ENCODE data around the gene PGAP3.

PGAP3 gene

DNA sequence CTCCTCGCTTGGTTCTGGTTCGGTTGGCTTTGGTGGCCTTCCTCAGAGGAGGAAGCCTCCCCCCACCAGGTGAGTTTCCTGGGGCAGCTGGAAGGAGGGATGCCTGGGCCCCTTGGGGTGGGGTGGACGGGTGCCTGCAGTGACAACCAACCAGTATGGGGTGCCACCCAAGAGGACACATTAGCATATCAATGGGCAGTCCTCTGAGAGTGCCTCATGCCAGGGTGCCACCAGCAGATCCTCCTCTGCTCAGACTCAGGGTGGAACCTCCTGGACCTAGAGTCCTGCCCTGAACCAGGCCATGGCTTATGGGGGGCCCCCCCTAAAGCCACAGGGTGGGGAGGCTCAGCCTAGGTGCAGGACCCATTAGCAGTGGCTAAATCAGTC, 58.4 kb downstream of the PGAP3 start:
- no peak overlapping the region for H3K9ac ChIP-seq (ENCODE audit: low read length)
- no peaks in the 10 kb centered on the region for H3K36me3 ChIP-seq (ENCODE audit: control insufficient read depth, insufficient read depth, low read length)
- no peaks in the 10 kb centered on the region for H3K9me3 ChIP-seq (ENCODE audit: control insufficient read depth, insufficient read depth, low read depth, low read length)
- peaks cover 49% of the 10 kb centered on the region for H3K27me3 ChIP-seq (ENCODE audit: control insufficient read depth, insufficient read depth, low read length)
- no peak overlapping the region for H3K27ac ChIP-seq (ENCODE audit: low read depth, low read length)
- H3K4me3 ChIP-seq (ENCODE audit: low read depth, low read length) = no peak overlapping the region
- peaks cover 56% of the 10 kb centered on the region for H3K4me1 ChIP-seq (ENCODE audit: control insufficient read depth, insufficient read depth, low read length)

DNA sequence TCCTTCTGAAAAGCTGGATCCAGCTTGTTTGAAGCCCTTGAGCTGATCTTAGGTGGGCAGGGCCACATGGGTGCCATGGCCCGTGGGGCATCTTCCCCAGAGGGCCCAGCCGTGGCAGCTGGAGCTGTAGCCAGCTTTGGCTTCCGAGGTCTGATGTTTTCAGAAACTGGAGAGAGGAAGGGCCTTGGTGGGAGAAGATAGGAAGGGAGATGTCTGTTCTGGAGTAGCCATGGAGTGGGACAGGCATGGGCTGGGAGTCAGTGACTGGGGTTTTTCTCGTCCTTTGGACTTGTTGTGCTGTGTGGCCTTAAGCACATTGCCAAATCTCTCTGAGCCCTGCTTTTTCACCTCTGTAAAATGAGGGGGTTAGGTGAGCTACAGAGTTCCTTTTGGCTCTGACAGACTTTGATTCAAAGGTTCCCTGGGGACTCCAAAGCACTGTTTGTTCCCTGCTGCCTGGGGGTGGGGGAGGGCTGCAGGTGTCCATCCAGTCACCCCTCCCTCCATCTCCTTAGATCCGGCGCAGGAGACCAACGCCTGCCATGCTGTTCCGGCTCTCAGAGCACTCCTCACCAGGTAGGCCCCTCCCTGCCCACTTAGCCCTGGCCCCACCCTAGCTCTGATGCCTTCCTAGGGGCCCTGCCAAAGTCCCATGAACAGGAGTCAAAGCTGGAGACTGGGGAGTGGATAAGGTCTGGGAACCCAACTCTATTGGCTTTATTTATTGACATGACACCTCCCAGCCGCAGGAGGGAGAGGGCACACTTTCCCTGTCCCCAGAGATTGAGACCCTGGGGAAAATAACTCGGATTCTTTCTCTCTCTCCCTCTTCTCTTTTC, 59.0 kb downstream of the PGAP3 start:
- Histone ChIP-seq H3K4me1 (ENCODE audit: control insufficient read depth, insufficient read depth, low read length) (peaks cover 54% of the 10 kb centered on the region), H3K36me3 (ENCODE audit: control insufficient read depth, insufficient read depth, low read length) (no peaks in the 10 kb centered on the region), H3K9ac (ENCODE audit: low read length) (no peak overlapping the region), H3K9me3 (ENCODE audit: control insufficient read depth, insufficient read depth, low read depth, low read length) (no peaks in the 10 kb centered on the region), H3K27me3 (ENCODE audit: control insufficient read depth, insufficient read depth, low read length) (peaks cover 54% of the 10 kb centered on the region), H3K4me3 (ENCODE audit: low read depth, low read length) (no peak overlapping the region), H3K27ac (ENCODE audit: low read depth, low read length) (no peak overlapping the region)

DNA sequence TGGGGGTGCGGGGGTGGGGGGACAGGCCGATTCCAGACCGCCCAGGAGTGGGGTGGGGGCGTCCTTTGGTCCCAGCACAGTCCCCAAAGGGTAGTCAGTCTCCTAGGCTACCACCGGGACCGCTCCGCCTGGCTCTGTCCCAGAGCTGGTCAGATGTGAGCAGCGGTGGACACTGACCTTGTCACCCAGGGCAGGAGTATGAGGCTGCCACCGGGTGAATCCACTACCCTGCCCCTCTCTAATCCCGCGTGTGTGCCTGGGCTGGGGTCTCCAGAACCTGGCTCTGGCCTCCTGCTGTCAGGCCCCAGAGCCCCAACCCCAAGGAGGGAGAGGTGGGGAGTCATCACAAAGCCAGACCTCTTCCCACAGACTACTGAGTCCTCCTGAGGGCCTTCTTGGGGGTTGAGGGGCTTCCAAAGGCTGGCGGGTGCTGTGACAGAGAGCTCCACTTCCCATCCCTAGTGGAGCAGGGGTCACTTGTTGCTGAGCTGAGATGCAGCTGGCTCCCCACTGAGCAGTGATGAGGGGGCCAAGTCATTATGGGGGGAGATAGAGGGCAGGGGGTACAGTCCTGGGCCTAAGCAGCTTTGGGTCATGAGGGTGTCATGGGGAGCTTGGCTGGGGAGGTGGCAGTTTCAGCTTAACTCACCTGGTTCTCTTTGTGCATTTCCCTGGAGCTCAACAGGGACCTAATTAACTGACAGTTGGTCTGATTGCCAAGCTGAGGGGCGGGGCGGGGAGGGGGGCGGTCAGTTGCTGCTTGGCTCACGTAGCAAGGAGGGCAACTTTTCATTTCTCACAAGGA, 59.9 kb downstream of the PGAP3 start:
- no peaks in the 10 kb centered on the region for H3K9me3 ChIP-seq (ENCODE audit: control insufficient read depth, insufficient read depth, low read depth, low read length)
- no peak overlapping the region for H3K27ac ChIP-seq (ENCODE audit: low read depth, low read length)
- H3K9ac ChIP-seq (ENCODE audit: low read length) = no peak overlapping the region
- H3K27me3 ChIP-seq (ENCODE audit: control insufficient read depth, insufficient read depth, low read length) = peaks cover 60% of the 10 kb centered on the region
- H3K4me3 ChIP-seq (ENCODE audit: low read depth, low read length) = peak overlapping the region; percentile 75
- H3K4me1 ChIP-seq (ENCODE audit: control insufficient read depth, insufficient read depth, low read length) = peaks cover 58% of the 10 kb centered on the region
- no peaks in the 10 kb centered on the region for H3K36me3 ChIP-seq (ENCODE audit: control insufficient read depth, insufficient read depth, low read length)

DNA sequence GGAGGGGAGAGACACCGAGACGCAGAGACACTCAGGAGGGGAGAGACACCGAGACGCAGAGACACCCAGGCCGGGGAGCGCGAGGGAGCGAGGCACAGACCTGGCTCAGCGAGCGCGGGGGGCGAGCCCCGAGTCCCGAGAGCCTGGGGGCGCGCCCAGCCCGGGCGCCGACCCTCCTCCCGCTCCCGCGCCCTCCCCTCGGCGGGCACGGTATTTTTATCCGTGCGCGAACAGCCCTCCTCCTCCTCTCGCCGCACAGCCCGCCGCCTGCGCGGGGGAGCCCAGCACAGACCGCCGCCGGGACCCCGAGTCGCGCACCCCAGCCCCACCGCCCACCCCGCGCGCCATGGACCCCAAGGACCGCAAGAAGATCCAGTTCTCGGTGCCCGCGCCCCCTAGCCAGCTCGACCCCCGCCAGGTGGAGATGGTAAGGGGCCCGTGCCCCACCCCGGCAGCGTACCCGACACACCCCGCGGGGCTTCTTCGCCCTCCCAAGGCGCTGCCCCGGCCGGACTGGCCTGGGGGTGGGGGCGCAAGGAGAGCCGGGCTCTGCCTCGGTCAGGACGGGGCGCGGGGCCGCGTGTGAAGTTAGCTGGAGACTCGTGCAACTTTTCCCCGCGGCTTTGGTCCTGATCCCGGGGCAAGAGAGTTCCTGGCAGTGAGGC, 60.7 kb downstream of the PGAP3 start:
- no peaks in the 10 kb centered on the region for H3K36me3 ChIP-seq (ENCODE audit: control insufficient read depth, insufficient read depth, low read length)
- H3K27me3 ChIP-seq (ENCODE audit: control insufficient read depth, insufficient read depth, low read length) = peaks cover 61% of the 10 kb centered on the region
- no peaks in the 10 kb centered on the region for H3K9me3 ChIP-seq (ENCODE audit: control insufficient read depth, insufficient read depth, low read depth, low read length)
- H3K9ac ChIP-seq (ENCODE audit: low read length) = no peak overlapping the region
- H3K27ac ChIP-seq (ENCODE audit: low read depth, low read length) = no peak overlapping the region
- H3K4me3 ChIP-seq (ENCODE audit: low read depth, low read length) = peak overlapping the region; percentile 75
- H3K4me1 ChIP-seq (ENCODE audit: control insufficient read depth, insufficient read depth, low read length) = peaks cover 53% of the 10 kb centered on the region

DNA sequence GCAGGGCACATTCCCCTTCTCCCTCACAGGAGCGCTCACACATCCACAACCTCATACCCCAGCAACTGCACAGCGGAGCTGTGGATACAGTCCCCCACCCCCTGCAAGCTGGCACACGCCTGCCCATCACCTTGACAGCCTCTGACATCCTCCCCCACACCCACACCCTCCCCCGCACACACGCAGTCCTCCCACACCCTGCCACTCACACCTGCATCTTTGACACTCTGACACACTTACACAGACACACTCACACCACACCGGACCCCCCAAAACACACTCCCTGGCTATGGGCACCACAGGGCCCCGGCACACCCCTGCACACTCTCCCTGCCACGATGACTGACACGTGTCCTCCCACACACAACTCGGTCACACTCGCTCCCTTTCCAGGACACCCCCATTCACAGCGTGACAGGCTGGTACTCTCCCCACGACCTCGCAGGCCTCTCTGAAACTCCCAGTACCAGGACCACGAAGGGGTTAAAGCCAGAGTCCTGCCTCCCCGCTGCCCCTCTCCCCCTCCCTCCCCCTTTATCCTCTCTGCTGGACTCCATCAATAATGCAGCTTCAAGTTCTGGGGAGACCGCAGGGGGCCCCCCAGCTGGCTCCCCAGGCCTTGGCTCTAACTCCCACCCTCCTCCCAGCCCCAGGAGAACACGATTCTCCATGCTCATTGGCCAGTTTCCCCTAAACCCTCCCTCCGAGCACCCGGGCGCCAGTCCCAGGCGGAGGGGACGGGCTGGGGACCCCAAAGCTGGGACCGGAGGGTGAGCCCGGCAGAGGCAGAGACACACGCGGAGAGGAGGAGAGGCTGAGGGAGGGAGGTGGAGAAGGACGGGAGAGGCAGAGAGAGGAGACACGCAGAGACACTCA, 61.4 kb downstream of the PGAP3 start, which contains the start of gene PPP1R1B:
Gene PPP1R1B, plus strand, starts transcription at position 782 of the 876 bp plus-strand sequence. CDS start 441 bp downstream, outside the sequence.
- H3K9ac ChIP-seq (ENCODE audit: low read length) = no peak within 1 kb of the TSS

DNA sequence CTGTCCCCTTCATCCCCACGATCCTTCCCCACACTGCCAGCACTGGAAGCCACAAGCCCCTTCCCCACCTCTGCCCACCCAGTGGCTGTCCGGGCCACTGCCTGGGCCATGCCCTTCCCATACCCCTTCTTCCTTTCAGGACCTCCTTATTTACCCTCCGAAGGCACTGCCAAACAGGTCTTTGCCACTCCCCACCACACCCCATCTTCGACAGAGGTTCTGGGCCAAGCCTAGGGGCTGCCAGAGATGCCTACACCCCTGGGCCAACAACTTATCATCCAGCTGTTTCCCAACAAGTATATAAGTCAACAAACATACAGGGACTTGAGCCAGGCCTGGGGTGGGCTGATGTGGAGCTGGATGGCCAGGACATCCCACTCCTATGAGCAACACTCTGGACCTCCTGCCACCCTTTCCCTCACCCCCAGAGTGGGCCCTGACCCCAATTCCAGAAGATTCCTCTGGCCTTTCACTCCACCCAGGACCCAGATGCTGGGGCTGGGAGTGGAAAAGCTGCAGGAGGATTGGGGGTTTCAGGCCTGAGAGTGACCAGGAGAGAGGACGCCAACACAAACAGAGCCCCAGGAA, 62.6 kb downstream of the PGAP3 start:
- peaks cover 76% of the 10 kb centered on the region for H3K27me3 ChIP-seq (ENCODE audit: control insufficient read depth, insufficient read depth, low read length)
- no peak overlapping the region for H3K27ac ChIP-seq (ENCODE audit: low read depth, low read length)

More for the DNA sequence above, 61.4 kb downstream of the PGAP3 start, which contains the start of gene PPP1R1B:
- H3K36me3 ChIP-seq (ENCODE audit: control insufficient read depth, insufficient read depth, low read length) = no peaks in the 10 kb centered on the region
- peak within 1 kb of the TSS; percentile 75 for H3K4me3 ChIP-seq (ENCODE audit: low read depth, low read length)
- no peak within 1 kb of the TSS for H3K27ac ChIP-seq (ENCODE audit: low read depth, low read length)
- H3K27me3 ChIP-seq (ENCODE audit: control insufficient read depth, insufficient read depth, low read length) = peaks cover 65% of the 10 kb centered on the region
- H3K9me3 ChIP-seq (ENCODE audit: control insufficient read depth, insufficient read depth, low read depth, low read length) = no peaks in the 10 kb centered on the region
- peaks cover 45% of the 10 kb centered on the region for H3K4me1 ChIP-seq (ENCODE audit: control insufficient read depth, insufficient read depth, low read length)

DNA sequence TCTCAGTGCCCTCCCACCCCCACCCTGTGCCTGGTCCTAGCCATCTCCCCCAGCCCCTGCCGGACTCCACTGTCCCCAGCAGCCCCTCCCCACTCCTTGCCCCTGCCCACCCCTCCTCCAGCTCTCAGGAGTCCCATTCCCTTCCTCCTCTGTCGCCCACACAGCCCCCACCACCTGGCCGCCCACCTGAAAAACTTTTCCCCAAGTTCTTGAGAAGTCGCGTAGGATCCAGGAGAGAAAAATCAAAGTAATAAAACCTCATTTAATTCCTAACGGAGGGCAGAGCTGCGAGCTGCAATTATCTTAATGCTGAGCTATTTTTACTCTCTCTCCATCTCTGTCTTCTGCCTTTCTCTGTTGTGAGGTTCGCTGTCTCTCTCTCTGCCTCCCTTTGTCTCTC, 63.5 kb downstream of the PGAP3 start:
- H3K27ac ChIP-seq (ENCODE audit: low read depth, low read length) = no peak overlapping the region
- no peak overlapping the region for H3K9ac ChIP-seq (ENCODE audit: low read length)
- H3K36me3 ChIP-seq (ENCODE audit: control insufficient read depth, insufficient read depth, low read length) = no peaks in the 10 kb centered on the region
- H3K27me3 ChIP-seq (ENCODE audit: control insufficient read depth, insufficient read depth, low read length) = peaks cover 84% of the 10 kb centered on the region
- peaks cover 28% of the 10 kb centered on the region for H3K4me1 ChIP-seq (ENCODE audit: control insufficient read depth, insufficient read depth, low read length)
- H3K4me3 ChIP-seq (ENCODE audit: low read depth, low read length) = no peak overlapping the region
- H3K9me3 ChIP-seq (ENCODE audit: control insufficient read depth, insufficient read depth, low read depth, low read length) = no peaks in the 10 kb centered on the region

More for the DNA sequence above, 62.6 kb downstream of the PGAP3 start:
- Histone ChIP-seq H3K9ac (ENCODE audit: low read length) (no peak overlapping the region), H3K36me3 (ENCODE audit: control insufficient read depth, insufficient read depth, low read length) (no peaks in the 10 kb centered on the region), H3K4me1 (ENCODE audit: control insufficient read depth, insufficient read depth, low read length) (peaks cover 38% of the 10 kb centered on the region), H3K9me3 (ENCODE audit: control insufficient read depth, insufficient read depth, low read depth, low read length) (no peaks in the 10 kb centered on the region), H3K4me3 (ENCODE audit: low read depth, low read length) (no peak overlapping the region)

DNA sequence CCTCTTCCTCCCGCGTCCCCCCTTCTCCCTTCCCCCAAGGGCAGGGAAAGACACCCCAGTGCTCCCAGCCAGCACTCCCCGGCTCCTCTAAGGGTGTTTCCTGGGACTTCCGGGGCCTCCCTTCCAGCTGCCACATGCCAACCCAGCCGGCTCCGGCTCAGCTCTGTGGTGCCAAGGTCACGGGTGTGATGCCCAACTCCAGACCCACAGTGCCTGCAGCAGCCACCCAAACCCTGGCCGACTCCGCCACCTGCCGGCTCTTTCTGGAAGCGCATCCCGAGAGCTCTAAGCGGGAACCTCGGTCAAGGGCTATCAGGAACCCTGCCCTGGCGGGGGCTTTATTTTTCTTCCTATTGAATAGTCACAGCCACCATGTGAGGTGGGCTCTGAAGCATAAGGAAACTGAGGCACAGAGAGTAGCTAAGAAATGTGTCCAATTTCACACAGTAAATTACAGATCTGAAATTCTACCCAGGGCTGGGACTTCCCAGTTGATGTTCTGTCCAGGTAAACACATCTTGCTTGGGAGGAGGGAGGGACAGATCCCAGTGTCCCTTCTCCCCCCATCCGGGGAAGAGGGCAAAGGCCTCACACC, 64.4 kb downstream of the PGAP3 start:
- H3K9ac ChIP-seq (ENCODE audit: low read length) = no peak overlapping the region
- no peak overlapping the region for H3K27ac ChIP-seq (ENCODE audit: low read depth, low read length)
- H3K4me1 ChIP-seq (ENCODE audit: control insufficient read depth, insufficient read depth, low read length) = peaks cover 21% of the 10 kb centered on the region
- no peak overlapping the region for H3K4me3 ChIP-seq (ENCODE audit: low read depth, low read length)
- H3K36me3 ChIP-seq (ENCODE audit: control insufficient read depth, insufficient read depth, low read length) = no peaks in the 10 kb centered on the region
- H3K9me3 ChIP-seq (ENCODE audit: control insufficient read depth, insufficient read depth, low read depth, low read length) = no peaks in the 10 kb centered on the region
- peaks cover 84% of the 10 kb centered on the region for H3K27me3 ChIP-seq (ENCODE audit: control insufficient read depth, insufficient read depth, low read length)

DNA sequence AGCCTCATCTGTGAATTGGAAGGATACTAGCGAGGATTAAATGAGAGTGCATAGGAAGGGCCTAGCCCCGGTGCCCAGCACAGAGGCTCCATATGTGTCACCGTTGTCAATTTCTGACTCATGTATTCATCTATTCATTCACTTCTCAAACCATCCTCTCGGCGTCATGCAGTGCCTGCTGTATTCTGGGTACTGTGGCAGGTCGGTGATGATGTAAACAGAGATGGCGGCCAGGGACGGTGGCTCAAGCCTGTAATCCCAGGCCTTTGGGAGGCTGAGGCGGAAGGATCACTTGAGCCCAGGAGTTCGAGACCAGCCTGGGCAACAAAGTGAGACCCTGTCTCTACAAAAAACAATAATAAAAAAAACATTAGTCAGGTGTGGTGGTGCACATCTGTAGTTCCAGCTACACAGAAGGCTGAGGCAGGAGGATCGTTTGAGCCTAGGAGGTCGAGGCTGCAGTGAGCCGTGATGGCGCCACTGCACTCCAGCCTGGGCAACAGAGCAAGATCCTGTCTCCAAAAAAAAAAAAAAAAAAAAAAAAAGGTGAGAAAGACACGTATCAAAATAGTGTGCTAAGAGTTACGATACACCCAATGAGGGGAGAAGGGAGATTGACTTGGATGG, 65.4 kb downstream of the PGAP3 start:
- H3K4me3 ChIP-seq (ENCODE audit: low read depth, low read length) = no peak overlapping the region
- H3K27ac ChIP-seq (ENCODE audit: low read depth, low read length) = no peak overlapping the region
- no peak overlapping the region for H3K9ac ChIP-seq (ENCODE audit: low read length)
- peaks cover 15% of the 10 kb centered on the region for H3K4me1 ChIP-seq (ENCODE audit: control insufficient read depth, insufficient read depth, low read length)
- no peaks in the 10 kb centered on the region for H3K36me3 ChIP-seq (ENCODE audit: control insufficient read depth, insufficient read depth, low read length)
- H3K9me3 ChIP-seq (ENCODE audit: control insufficient read depth, insufficient read depth, low read depth, low read length) = no peaks in the 10 kb centered on the region
- peaks cover 82% of the 10 kb centered on the region for H3K27me3 ChIP-seq (ENCODE audit: control insufficient read depth, insufficient read depth, low read length)

Measured in HUES6 (cell line).